Measurements from ENCODE around the gene TAOK1. TPM values are rescaled to one million over a fixed set of nuclear protein-coding genes. Genes with fewer than 3 reads are reported as not detected.

Gene TAOK1
- total RNA-seq, 1 donor from 2014 or later = 32.1 TPM

DNA sequence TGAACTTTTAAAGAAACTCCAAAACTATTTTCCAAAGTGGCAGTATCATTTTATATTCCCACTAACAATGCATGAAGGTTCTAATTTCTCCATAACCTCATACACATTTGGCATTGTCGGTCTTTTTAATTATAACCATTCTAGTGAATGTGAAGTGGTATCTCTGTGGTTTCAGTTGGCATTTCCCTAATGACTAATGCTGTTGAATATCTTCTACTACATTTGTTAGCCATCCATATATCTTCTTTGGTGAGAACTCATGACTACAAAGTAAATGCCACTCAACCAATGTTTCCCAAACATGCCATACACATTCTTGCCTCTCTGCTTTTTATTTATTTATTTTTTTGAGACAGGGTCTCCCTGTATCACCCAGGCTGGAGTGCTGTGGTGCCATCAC is 31.7 kb upstream of the TAOK1 start:
- Histone ChIP-seq H3K27me3 (ENCODE audit: control insufficient read depth, insufficient read depth, low read length) (no peaks in the 10 kb centered on the region), H3K36me3 (ENCODE audit: control insufficient read depth, insufficient read depth, low read length) (no peaks in the 10 kb centered on the region), H3K4me3 (ENCODE audit: low read depth, low read length) (no peak overlapping the region)
- TF ChIP-seq, protein P1, sequence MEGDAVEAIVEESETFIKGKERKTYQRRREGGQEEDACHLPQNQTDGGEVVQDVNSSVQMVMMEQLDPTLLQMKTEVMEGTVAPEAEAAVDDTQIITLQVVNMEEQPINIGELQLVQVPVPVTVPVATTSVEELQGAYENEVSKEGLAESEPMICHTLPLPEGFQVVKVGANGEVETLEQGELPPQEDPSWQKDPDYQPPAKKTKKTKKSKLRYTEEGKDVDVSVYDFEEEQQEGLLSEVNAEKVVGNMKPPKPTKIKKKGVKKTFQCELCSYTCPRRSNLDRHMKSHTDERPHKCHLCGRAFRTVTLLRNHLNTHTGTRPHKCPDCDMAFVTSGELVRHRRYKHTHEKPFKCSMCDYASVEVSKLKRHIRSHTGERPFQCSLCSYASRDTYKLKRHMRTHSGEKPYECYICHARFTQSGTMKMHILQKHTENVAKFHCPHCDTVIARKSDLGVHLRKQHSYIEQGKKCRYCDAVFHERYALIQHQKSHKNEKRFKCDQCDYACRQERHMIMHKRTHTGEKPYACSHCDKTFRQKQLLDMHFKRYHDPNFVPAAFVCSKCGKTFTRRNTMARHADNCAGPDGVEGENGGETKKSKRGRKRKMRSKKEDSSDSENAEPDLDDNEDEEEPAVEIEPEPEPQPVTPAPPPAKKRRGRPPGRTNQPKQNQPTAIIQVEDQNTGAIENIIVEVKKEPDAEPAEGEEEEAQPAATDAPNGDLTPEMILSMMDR (IDR thresholded peaks at IDR 0.05; ENCODE audit: insufficient read depth, low read length, severe bottlenecking) = no peak
- DNase-seq (ENCODE audit: low read depth) = peak; percentile 35
- no peak for FAIRE-seq

DNA sequence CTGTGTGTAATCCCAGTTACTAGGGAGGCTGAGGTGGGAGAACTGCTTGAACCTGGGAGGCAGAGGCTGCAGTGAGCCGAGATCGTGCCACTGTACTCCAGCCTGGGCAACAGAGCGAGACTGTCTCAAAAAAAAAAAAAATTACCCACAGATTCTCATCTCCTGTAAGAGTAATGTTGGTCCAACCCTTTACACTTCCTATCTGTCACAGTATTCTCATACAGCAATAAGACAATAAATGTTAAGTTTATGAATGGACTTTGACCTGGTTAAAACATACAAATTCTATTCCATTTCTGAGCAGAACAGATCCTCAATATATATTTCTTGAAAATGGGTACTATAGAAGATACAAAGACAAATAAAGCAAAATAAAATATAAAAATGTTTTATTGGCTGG is 30.4 kb upstream of the TAOK1 start:
- DNase-seq (ENCODE audit: low read depth) (no peak), FAIRE-seq (no peak)
- TF ChIP-seq, protein P1 (IDR thresholded peaks at IDR 0.05; ENCODE audit: insufficient read depth, low read length, severe bottlenecking) = no peak
- Histone ChIP-seq H3K4me3 (ENCODE audit: low read depth, low read length) (no peak overlapping the region), H3K36me3 (ENCODE audit: control insufficient read depth, insufficient read depth, low read length) (no peaks in the 10 kb centered on the region), H3K27me3 (ENCODE audit: control insufficient read depth, insufficient read depth, low read length) (no peaks in the 10 kb centered on the region)

DNA sequence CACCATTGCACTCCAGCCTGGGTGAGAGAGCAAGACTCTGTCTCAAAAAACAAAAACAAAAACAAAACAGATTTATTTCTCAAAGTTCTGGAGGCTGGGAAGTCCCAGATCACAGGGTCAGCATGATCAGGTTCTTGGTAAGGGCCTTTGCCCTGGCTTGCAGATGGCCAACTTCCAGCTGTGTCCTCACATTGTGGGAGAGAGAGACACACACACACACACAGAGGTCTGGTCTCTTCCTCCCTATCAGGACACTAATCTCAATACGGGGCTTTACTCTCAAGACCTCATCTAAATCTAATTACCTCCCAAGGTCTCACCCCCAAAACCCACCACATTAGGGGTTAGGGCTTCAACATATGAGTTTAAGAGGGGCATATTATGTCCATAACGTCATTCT is 26.4 kb upstream of the TAOK1 start:
- DNase-seq (ENCODE audit: low read depth) = peak; percentile 12
- no peak for FAIRE-seq
- TF ChIP-seq, protein P1 (IDR thresholded peaks at IDR 0.05; ENCODE audit: insufficient read depth, low read length, severe bottlenecking) = no peak
- no peak overlapping the region for H3K4me3 ChIP-seq (ENCODE audit: low read depth, low read length)
- no peaks in the 10 kb centered on the region for H3K36me3 ChIP-seq (ENCODE audit: control insufficient read depth, insufficient read depth, low read length)
- no peaks in the 10 kb centered on the region for H3K27me3 ChIP-seq (ENCODE audit: control insufficient read depth, insufficient read depth, low read length)

DNA sequence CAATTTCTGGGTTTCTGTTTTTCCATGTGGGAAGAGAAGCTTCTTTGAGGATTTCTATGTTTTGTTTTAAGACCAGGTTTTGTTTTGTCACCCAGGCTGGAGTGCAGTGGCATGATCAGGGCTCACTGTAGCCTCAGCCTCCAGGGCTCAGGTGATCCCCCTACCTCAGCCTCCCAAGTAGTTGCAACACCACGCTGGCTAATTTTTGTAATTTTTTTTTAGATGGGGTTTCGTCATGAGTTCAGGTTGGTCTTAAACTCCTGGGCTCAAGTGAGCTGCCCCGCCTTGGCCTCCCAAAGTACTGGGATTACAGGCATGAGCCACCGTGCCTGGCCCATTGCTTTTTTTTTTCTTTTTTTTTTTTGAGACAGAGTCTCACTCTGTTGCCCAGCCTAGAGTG is 25.5 kb upstream of the TAOK1 start:
- DNase-seq (ENCODE audit: low read depth) (no peak), FAIRE-seq (no peak)
- no peak overlapping the region for H3K4me3 ChIP-seq (ENCODE audit: low read depth, low read length)
- no peaks in the 10 kb centered on the region for H3K27me3 ChIP-seq (ENCODE audit: control insufficient read depth, insufficient read depth, low read length)
- no peaks in the 10 kb centered on the region for H3K36me3 ChIP-seq (ENCODE audit: control insufficient read depth, insufficient read depth, low read length)
- TF ChIP-seq, protein P1 (IDR thresholded peaks at IDR 0.05; ENCODE audit: insufficient read depth, low read length, severe bottlenecking) = no peak

DNA sequence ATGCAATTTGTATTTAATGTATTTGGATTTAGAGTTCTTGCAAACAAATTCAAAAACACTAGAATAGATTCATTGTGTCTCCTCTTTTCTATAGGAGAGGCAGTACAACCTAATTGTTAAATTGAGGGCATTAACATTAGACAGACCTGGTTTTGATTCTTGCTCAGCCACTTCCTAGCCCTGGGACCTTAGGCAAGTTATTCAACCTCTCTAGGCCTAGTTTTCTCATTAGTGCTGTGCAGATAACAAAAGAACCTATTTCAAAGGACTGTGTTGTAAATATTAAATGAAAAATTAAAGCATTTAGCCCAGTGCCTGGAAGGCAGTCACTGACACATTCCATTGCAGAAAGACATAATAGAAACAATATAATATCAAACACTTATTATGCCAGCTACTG is 22.0 kb upstream of the TAOK1 start:
- TF ChIP-seq, protein P1 (IDR thresholded peaks at IDR 0.05; ENCODE audit: insufficient read depth, low read length, severe bottlenecking) = no peak
- FAIRE-seq = no peak

DNA sequence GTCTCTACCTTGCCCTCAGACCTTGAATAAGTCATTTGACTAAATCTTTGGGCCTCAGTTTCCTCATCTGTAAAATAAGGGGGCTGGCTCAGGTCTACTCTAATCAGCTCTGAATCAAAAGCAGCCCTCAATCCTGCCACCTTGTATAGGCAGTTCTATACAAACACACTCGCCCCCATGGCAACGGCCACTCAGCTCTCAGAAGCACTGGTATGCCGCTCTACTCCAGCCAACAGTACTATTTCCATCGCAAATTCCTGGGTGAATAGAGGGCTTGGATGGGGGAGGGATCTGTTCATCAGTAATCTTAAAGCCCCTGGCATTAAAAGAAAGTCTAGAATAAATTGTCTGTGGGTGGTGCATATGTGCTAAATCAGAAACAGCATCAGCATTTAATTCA is 21.2 kb upstream of the TAOK1 start:
- no peak overlapping the region for H3K4me3 ChIP-seq (ENCODE audit: low read depth, low read length)
- FAIRE-seq (no peak), DNase-seq (ENCODE audit: low read depth) (no peak)

More for the DNA sequence above, 22.0 kb upstream of the TAOK1 start:
- H3K4me3 ChIP-seq (ENCODE audit: low read depth, low read length) = no peak overlapping the region
- no peak for DNase-seq (ENCODE audit: low read depth)
- no peaks in the 10 kb centered on the region for H3K36me3 ChIP-seq (ENCODE audit: control insufficient read depth, insufficient read depth, low read length)
- no peaks in the 10 kb centered on the region for H3K27me3 ChIP-seq (ENCODE audit: control insufficient read depth, insufficient read depth, low read length)

More for the DNA sequence above, 21.2 kb upstream of the TAOK1 start:
- Histone ChIP-seq H3K27me3 (ENCODE audit: control insufficient read depth, insufficient read depth, low read length) (no peaks in the 10 kb centered on the region), H3K36me3 (ENCODE audit: control insufficient read depth, insufficient read depth, low read length) (no peaks in the 10 kb centered on the region)
- TF ChIP-seq, protein P1 (IDR thresholded peaks at IDR 0.05; ENCODE audit: insufficient read depth, low read length, severe bottlenecking) = no peak

Measured in bronchial epithelial cell (primary cell).